Sigmoid colon (tissue), 7 donors: ENCODE data around the gene INO80B. TPM values are rescaled to one million over a fixed set of nuclear protein-coding genes. Genes with fewer than 3 reads are reported as not detected.
A peak's percentile ranks its signal among the peaks of the same experiment; 100 is the strongest.

Experiments
- DNase-seq: peaks from one replicate; pipeline ENCODE4 v3.0.0-alpha.2; 2019
- H3K27ac ChIP-seq, 4 donors: fragments of 200-600 bp; sonication (generic); one replicate each; pipeline ENCODE4 v1.5.1; 2016 to 2019; ENCODE audit warnings: mild to moderate bottlenecking in 1 of 4
- H3K27me3 ChIP-seq, 3 donors: fragments of 200-600 bp; sonication (generic); one replicate each; pipeline ENCODE4 v1.5.1; 2019; ENCODE audit warnings: mild to moderate bottlenecking in 1 of 3
- H3K36me3 ChIP-seq, 4 donors: fragments of 200-600 bp; sonication (generic); one replicate each; pipeline ENCODE4 v1.5.1; 2016 to 2019
- H3K4me1 ChIP-seq, 4 donors: fragments of 200-600 bp; sonication (generic); one replicate each; pipeline ENCODE4 v1.5.1; 2017 to 2019
- H3K4me3 ChIP-seq, 4 donors: fragments of 200-600 bp; sonication (generic); one replicate each; pipeline ENCODE4 v1.5.1; 2017 to 2019; ENCODE audit warnings: mild to moderate bottlenecking in 2 of 4, moderate library complexity in 1 of 4
- H3K9me3 ChIP-seq, 4 donors: fragments of 200-600 bp in 3 of 4; sonication (generic) in 3 of 4; one replicate each; pipeline versions ENCODE4 v1.5.1 to v1.6.1; 2013 to 2019
- CTCF ChIP-seq, 4 experiments: fragments of 450-650 bp in 3 of 4; fragments of 200-600 bp in 1 of 4; IDR thresholded peaks; one replicate each; pipeline ENCODE4 v1.5.1; 2016 to 2019; ENCODE audit warnings: antibody characterized with exemption in 4 of 4, mild to moderate bottlenecking in 3 of 4, moderate library complexity in 2 of 4
- EP300 ChIP-seq, 4 donors: sonication (generic); formaldehyde crosslinking; IDR thresholded peaks; one replicate each; pipeline ENCODE4 v1.6.1; 2017; ENCODE audit warnings: antibody characterized with exemption in 4 of 4
- POLR2A ChIP-seq, 2 donors: fragments of 450-650 bp; IDR thresholded peaks; one replicate each; pipeline ENCODE4 v1.6.1; 2016; ENCODE audit warnings: antibody characterized with exemption in 2 of 2, mild to moderate bottlenecking in 2 of 2, moderate library complexity in 2 of 2
- POLR2AphosphoS5 ChIP-seq, 4 donors: sonication (generic); formaldehyde crosslinking; IDR thresholded peaks; one replicate each; pipeline ENCODE4 v1.6.1; 2017; ENCODE audit warnings: antibody characterized with exemption in 4 of 4
- WGBS, 2 donors: extraction: QIAGEN DNeasy Blood & Tissue Kit; methylation state at CpG; one replicate each; pipeline ENCODE4 v1.1.7; 2013; 5-methylcytosine and 5-hydroxymethylcytosine counted together
- intact Hi-C: fragments of 100-400 bp; cut with DNase I; formaldehyde crosslinking; loops from one replicate; pipeline ENCODE4 v1.15.1; 2023
- polyA plus RNA-seq, 3 donors: library from polyadenylated mRNA; stranded (reverse); fragments of 200-250 nt; gene quantifications; one replicate each; pipeline ENCODE4 v1.2.3, GENCODE V29; 2013
- total RNA-seq, 4 donors: library from RNA; depleted of rRNA; stranded (reverse); fragments of >200 nt; gene quantifications; one replicate each; pipeline ENCODE4 v1.1.0, GENCODE V29; 2016
- donor health status: healthy with polysubstance abuse.
- donor health status: Bipolar disorder and iron deficiency.
- donor health status: healthy.

INO80B gene
- total and polyA plus RNA-seq, 7 donors = 7.5 to 41.8 (median 19.2) TPM

GRCh38 chr2:74489906-74490305 lies 35.0 kb downstream of the INO80B start:
- Histone ChIP-seq H3K9me3 (no peaks in the 10 kb centered on the region), H3K4me1 (no peaks in the 10 kb centered on the region), H3K36me3 (peaks cover 0 to 94% (median 46%) of the 10 kb centered on the region in 4 donors), H3K27me3 (no peaks in the 10 kb centered on the region), H3K4me3 (no peak overlapping the region), H3K27ac (no peak overlapping the region)
- intact Hi-C loops = no loop called here
- TF ChIP-seq POLR2AphosphoS5 (IDR thresholded peaks at IDR 0.05) (no peak), POLR2A (IDR thresholded peaks at IDR 0.05) (no peak), EP300 (IDR thresholded peaks at IDR 0.05) (no peak)
- no peak for DNase-seq
- 95 to 97% methylated on average over 9 of the region's 9 CpGs for WGBS, 2 donors

- no peak for DNase-seq
- Histone ChIP-seq H3K4me3 (no peak overlapping the region), H3K36me3 (peaks cover 0 to 74% (median 43%) of the 10 kb centered on the region in 4 donors), H3K4me1 (no peaks in the 10 kb centered on the region), H3K9me3 (no peaks in the 10 kb centered on the region), H3K27ac (no peak overlapping the region), H3K27me3 (peaks cover 0 to 3% (median 0%) of the 10 kb centered on the region in 3 donors)
- intact Hi-C loops = no loop called here
- no peak for TF ChIP-seq EP300 (IDR thresholded peaks at IDR 0.05)
- no peak for TF ChIP-seq POLR2AphosphoS5 (IDR thresholded peaks at IDR 0.05)
- TF ChIP-seq CTCF (IDR thresholded peaks at IDR 0.05) = no peak
- no peak for TF ChIP-seq POLR2A (IDR thresholded peaks at IDR 0.05)
- 92 to 95% methylated on average over 12 of the region's 12 CpGs for WGBS, 2 donors
These were observed 37.0 kb downstream of the INO80B start for GRCh38 chr2:74491648-74492544.

GRCh38 chr2:74493546-74493945 lies 38.7 kb downstream of the INO80B start:
- intact Hi-C loops = no loop called here
- peaks cover 0 to 12% (median 12%) of the 10 kb centered on the region in 4 donors for H3K4me1 ChIP-seq
- DNase-seq = no peak
- H3K4me3 ChIP-seq = no peak overlapping the region
- no peak overlapping the region for H3K27ac ChIP-seq
- 92 to 94% methylated on average over 3 of the region's 3 CpGs for WGBS, 2 donors
- no peaks in the 10 kb centered on the region for H3K9me3 ChIP-seq
- peaks cover 8 to 20% (median 14%) of the 10 kb centered on the region in 3 donors for H3K27me3 ChIP-seq
- TF ChIP-seq EP300 (IDR thresholded peaks at IDR 0.05) = no peak
- TF ChIP-seq POLR2AphosphoS5 (IDR thresholded peaks at IDR 0.05) = no peak
- TF ChIP-seq POLR2A (IDR thresholded peaks at IDR 0.05) = no peak
- TF ChIP-seq CTCF (IDR thresholded peaks at IDR 0.05) = no peak
- peaks cover 0 to 59% (median 37%) of the 10 kb centered on the region in 4 donors for H3K36me3 ChIP-seq

GRCh38 chr2:74495440-74495839 lies 40.6 kb downstream of the INO80B start:
- DNase-seq = no peak
- intact Hi-C loops = no loop called here
- Histone ChIP-seq H3K4me1 (peaks cover 0 to 27% (median 25%) of the 10 kb centered on the region in 4 donors), H3K36me3 (peaks cover 0 to 41% (median 29%) of the 10 kb centered on the region in 4 donors), H3K27me3 (peaks cover 27 to 39% (median 31%) of the 10 kb centered on the region in 3 donors), H3K27ac (no peak overlapping the region), H3K4me3 (no peak overlapping the region), H3K9me3 (no peaks in the 10 kb centered on the region)
- TF ChIP-seq CTCF (IDR thresholded peaks at IDR 0.05) (no peak), EP300 (IDR thresholded peaks at IDR 0.05) (no peak), POLR2A (IDR thresholded peaks at IDR 0.05) (no peak), POLR2AphosphoS5 (IDR thresholded peaks at IDR 0.05) (no peak)
- 89 to 96% methylated on average over 1 of the region's 1 CpG for WGBS, 2 donors

GRCh38 chr2:74496997-74497776 lies 42.3 kb downstream of the INO80B start:
- no peak for DNase-seq
- Histone ChIP-seq H3K9me3 (no peaks in the 10 kb centered on the region), H3K4me3 (peak overlapping the region in 2 of 4 donors; percentile 36 to 44), H3K27ac (no peak overlapping the region), H3K27me3 (peaks cover 42 to 56% (median 47%) of the 10 kb centered on the region in 3 donors), H3K36me3 (peaks cover 0 to 23% (median 11%) of the 10 kb centered on the region in 4 donors), H3K4me1 (peaks cover 0 to 30% (median 26%) of the 10 kb centered on the region in 4 donors)
- no peak for TF ChIP-seq EP300 (IDR thresholded peaks at IDR 0.05)
- no peak for TF ChIP-seq POLR2A (IDR thresholded peaks at IDR 0.05)
- TF ChIP-seq POLR2AphosphoS5 (IDR thresholded peaks at IDR 0.05) = no peak
- WGBS, 2 donors = 65 to 77% methylated on average over 19 of the region's 19 CpGs
- intact Hi-C loops = no loop called here
